HG03066 (cell line): ENCODE measurements around the gene SPTB.

Source experiments
- ATAC-seq: cut with Tn5 transposase; IDR thresholded peaks from one replicate; pipeline ENCODE4 v1.9.1; 2021; ENCODE audit warnings: low read depth; ENCODE audit not compliant: unreplicated experiment

Gene SPTB

DNA sequence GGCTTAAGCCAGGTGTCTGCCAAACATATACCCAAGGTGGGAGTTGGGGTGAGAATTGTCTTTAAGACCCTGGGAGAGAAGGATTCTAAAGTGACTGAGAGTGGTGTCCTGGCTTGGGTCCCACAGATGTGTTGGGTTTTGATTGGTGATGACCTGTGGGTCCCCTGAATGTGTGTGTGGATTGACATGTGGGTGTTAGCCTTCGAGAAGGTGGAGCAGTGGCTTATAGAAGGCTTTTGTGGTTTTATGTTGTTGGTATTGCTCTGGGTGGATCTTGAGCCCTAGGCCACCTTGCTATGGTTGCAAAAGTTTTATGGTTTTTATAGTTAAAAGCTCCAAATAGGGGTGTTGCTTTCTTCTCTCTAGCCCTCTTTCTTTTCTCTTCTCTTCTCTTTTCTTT lies 145.8 kb downstream of the SPTB start:
- ATAC-seq: no peak

DNA sequence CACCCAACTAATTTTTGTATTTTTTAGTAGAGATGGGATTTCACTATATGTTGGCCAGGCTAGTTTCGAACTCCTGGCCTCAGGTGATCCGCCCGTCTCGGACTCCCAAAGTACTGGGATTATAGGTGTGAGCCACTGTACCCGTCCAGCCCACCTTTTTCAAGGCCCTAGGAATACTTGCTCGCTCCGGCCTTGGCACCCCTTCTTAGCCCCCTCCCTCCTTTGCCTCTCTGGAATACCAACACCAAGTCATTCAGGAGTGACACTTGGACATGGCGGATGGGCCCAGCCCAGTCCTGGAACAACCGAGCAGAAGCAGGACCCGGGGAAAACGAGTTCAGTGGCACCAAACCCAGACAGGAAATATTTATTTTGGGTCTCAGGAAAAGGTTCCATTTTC lies 146.4 kb downstream of the SPTB start:
- ATAC-seq: no peak

DNA sequence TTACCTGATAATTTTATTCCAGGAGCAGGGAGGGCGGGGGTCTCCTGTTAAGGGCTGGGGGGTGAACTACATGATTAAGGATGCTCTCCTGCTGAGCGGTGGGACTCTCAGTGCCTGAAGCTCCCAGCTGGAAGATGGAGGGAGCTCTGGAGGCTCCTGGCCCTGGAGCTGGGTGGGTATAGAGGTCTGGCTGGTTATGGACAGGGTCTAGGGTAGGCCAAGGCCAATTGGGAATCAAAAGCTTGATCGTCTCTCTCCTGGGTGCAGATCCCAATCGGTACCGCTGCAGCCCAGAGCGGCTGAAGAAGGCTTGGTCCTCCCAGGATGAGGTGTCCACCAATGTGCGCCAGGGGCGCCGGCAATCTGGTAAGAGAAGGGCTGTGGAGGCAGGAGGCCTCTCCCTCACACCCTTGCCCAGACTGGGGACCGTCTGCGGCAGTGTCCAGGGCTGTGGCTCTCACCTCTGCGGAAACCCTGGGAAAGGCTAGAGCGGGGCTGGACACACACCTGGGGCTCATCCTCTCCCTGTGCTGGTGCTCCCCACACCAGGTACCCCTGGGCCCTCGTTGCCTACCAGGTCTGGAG lies 147.1 kb downstream of the SPTB start:
- ATAC-seq: no peak

DNA sequence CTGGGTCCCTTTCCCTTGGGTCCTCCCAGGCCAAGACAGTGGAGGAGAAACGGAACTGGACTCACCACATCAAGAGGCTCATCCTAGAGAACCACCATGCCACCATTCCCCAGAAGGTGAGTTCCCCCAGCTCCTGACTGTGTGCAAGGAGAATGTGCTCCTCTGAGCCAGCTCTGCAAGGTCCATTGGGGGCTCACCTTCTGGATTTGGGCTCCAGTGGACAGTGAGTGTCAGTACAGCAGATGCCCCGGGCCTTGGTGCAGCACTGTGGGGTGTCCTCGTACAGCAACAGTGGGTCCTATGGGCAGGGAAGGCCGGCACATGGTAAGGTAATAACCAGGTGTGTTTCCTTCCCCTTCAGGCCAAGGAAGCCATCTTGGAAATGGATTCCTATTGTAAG lies 147.6 kb downstream of the SPTB start:
- ATAC-seq: no peak

DNA sequence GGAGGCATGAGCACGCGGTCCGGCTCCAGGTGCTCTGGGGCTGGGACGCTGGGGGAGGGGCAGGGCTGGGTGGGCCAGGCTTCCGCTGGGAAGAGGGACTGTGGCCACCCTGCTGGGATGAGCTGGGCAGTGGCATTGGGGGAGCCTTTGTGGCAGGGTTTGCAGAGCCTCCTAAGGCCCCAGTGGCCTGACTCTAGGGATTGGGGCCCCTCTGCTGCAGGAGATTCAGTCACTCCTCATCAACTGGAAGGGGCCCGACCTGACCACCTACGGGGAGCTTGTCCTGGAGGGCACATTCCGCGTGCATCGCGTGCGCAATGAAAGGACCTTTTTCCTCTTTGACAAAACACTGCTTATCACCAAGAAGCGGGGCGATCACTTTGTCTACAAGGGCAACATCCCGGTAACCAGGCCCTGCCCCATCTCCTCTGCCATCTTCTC lies 148.5 kb downstream of the SPTB start:
- no peak for ATAC-seq

DNA sequence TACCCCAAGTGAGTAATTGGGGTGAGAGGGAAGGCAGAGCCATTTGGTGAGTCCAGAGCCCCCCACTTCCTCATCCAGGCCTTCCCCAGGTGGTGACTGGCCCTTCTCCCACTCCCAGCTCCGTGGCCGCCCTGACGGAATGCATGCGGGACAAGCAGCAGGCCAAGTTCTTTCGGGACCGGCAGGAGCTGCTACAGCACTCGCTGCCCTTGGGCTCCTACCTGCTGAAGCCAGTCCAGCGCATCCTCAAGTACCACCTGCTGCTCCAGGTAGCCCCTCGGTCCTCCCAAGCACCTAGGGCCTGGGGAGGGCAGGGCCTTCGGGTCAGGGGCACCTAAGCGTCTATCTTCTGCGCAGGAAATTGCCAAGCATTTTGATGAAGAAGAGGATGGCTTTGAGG lies 149.0 kb downstream of the SPTB start:
- no peak for ATAC-seq

DNA sequence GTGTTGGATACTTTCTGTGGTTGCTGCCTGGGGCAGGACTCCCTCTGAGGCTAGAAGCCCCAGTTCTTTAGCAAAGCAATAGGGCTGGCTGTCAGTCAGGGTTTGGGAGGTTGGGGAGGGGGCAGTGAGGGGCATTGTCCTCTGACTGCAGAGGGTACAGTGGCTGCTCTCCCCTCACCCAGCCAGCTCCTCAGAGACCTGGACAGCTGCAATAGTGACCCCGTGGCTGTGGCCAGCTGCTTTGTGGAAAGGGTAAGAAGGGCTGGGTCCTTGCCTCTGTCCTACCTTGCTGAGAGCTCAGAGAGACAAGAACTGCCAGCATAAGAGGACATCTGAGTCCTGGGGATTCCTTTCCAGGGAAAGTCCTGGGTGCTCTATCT lies 149.7 kb downstream of the SPTB start:
- ATAC-seq: no peak

DNA sequence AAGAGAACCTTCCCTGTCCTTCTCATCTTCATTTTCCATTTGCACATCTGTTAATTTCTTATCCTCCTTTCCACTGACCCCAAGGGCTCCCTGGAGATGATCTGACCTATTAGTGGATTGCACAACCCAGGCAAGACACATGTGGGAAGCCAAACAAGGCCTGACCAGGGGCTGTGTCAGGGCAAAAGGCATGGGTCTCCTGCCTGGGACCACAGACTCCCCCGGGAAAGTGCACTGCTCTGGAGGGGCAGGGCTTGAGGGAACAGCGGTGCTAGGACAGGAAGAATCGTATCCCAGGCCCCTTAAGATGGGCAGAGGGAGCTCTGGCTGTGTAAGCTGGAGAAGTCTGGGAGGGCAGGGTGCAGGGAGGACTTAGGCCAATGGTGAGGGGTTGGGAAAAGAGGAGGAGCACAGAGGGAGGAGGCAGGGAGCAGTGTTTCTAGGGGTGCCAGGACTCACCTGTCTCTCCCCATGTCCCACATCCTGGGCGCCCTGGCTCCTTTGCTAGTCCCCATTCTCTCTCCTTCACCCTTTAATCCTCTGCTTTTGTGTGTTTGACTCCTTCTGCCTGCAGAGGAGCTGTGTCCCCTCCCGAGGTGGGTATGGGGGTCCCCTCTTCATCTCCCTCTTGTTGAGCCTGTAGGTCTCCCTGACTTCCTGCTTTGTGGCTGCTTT lies 150.2 kb downstream of the SPTB start:
- no peak for ATAC-seq

DNA sequence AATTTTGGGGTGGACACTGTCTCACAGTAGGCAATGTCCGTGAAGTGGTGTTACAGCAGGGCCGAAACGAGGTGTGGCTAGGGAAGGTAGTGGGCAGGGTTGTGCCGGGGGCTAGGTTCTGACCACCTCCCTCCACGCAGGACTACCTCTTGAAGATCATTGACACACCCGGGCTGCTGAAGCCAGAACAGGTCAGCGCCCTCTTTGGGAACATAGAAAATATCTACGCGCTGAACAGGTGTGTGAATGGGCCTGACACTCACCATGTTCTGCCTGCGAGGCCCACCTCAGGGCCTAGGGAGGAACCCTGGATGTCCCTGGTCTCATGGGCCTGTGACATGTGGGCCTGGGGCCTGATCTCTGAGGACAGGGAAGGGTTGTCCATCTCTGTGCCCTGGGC lies 150.9 kb downstream of the SPTB start:
- no peak for ATAC-seq

DNA sequence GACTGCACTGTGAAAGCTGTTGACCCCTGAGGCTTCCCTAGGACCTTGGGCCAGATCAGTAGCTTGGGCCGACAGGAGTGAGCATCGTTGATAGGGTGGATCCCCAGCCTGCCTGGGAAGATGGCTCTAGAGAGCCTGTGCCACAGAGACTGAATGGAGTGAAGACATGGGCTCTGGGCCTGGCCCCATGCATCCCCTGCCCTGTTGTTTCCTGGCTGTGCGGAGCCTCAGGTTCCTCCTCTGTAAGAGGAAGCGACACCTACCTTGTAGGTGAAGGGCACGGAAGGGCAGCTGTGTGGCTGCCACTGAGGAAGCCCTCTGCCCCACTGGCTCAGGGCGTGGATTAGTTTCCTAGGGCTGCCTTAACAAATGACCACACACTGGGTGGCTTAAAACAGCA lies 151.6 kb downstream of the SPTB start:
- no peak for ATAC-seq

DNA sequence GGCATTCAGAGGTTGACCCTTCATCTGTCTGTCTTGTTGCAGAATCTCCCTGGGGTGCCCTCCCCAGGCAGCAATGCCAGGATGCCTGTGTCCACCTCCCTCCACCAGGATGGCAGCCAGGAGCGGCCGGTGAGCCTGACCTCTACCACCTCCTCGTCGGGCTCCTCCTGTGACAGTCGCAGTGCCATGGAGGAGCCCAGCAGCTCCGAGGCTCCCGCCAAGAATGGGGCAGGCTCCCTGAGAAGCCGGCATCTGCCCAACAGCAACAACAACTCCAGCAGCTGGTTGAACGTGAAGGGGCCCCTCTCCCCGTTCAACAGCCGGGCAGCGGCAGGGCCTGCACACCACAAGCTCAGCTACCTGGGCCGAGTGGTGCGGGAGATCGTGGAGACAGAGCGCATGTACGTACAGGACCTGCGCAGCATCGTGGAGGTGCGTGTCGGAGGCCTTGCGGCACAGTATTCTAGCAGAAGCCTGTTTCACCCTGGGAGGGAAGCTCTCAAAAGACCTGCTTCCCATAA lies 152.1 kb downstream of the SPTB start:
- ATAC-seq: no peak

DNA sequence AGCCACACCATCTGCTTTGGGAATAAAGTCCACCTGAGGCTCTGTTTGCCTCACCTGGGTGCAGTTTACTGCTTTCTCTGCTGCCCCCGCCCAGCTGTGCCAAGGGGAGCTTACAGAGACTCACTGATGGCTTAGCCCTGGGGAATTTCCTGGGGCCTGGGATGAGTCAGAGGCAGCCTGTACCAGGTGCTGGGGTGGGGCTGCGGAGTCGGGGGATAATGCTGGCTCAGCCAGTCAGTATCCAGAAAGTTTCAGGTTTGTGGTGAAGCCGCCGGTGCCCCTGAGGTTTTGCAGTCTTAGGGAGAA lies 153.2 kb downstream of the SPTB start:
- no peak for ATAC-seq

DNA sequence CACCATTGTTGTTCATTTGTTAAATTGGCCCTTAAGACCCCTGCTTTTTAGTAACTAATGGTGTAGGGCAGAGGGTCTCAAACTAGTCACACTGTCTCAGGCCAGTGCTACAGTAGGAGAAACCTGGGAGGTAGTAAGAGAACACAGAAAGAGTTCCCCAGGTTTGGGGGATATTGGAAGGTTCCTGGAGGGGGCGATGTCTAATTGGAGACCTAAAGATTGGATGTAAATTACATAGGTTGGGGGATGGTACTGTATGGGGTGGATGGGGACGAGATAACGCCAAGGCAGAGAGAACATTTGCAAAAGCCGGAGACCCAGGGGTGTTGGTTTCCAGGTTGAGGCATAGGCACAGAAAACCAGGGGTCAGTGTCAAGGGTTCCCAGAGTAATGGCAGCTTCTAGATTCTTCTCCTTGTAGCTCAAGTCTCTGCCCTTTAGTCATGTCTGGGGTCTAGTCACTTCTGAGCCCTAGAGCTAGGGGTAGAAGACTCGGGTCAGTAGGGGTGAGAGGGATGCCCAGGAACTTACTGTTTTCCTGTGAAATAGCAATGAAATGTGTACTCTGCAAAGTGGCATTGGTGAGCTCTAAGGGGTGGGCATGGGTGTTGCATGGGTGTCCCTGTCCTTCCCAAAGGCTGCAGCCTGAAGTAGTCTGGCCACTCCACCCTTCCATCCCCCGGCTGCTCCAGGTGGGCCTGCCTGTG lies 153.7 kb downstream of the SPTB start:
- no peak for ATAC-seq

DNA sequence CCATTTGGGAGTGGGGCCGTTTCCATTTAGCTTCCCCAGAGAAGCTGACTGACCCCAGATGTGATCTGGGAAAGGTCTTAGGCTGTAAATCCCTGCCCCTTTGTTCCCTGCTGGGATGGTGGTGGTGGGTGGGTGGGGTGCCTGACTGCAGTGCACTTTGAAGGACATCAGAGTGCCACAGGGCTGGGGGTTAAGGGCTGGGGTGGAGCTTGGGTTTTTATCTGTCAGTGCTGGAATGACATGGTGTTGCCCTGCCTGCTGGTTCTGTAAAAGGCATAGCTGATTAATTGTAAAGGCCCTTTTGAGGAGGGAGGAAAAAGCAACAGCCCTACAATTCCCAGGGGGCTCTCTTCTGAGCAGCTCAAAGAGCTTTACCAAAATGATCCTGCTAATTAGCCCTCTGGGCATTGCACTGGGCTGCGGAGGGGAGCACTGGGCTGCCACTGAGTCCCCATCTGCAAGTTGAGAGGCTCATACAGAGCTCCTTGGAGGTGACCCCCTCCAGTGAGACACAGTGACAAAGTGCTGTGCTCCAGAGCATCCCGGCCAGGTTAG lies 154.4 kb downstream of the SPTB start:
- ATAC-seq: no peak

DNA sequence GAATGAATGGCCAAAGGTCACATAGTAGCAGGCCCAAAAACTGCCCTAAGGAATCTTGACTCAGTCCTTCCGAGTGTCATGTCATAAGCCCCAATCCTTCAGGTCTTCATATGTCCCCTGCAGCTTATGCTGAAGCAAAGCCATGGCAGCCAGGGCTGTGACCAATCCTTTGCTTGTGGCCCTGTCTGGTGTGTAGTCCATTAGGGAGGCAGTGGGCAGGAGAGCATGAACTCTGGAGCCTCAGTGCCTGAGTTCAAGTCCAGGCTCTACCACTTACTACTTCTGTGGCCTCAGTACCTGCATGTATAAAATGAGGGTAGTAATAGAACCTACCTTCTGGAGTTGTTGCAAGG lies 155.2 kb downstream of the SPTB start:
- no peak for ATAC-seq

DNA sequence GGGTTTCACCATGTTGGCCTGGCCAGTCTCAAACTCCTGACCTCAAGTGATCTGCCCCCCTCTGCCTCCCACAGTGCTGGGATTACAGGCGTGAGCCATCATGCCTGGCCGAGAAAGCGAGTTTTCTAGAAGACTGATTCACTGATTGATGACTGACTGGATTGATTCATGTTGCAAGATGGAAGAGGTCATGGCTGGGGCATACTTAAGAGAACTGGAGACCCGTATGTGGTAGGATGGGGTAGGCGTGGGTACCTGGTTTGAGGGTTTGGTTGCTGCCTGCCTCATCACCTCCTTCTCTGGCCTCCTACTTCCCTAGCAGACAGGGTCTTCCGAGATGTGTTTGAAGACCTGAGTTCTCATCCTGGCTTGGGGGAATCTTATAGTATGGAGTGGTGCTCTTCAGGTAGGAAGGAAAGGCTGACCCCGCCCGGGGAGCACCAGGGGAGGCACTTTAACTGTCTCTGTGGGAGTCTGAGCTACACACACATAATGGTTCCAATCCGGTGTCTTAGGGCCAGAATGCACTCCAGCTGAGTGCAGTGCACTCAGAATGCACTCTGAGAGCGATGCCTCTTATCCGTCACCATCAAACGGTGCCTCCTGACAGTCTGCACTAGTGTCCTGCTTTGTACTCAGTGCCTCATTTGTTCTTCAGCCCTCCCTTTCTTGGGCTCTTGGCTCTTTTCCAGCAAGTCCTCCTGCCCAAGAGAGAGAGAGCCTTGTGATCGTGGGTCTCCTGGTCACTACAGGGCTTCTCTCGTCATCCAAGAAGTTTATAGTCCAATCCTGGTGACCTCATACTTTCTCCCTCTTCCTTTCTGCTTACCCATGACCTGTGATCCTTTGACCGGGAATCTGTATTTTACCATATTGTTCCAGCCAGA lies 155.8 kb downstream of the SPTB start:
- no peak for ATAC-seq

DNA sequence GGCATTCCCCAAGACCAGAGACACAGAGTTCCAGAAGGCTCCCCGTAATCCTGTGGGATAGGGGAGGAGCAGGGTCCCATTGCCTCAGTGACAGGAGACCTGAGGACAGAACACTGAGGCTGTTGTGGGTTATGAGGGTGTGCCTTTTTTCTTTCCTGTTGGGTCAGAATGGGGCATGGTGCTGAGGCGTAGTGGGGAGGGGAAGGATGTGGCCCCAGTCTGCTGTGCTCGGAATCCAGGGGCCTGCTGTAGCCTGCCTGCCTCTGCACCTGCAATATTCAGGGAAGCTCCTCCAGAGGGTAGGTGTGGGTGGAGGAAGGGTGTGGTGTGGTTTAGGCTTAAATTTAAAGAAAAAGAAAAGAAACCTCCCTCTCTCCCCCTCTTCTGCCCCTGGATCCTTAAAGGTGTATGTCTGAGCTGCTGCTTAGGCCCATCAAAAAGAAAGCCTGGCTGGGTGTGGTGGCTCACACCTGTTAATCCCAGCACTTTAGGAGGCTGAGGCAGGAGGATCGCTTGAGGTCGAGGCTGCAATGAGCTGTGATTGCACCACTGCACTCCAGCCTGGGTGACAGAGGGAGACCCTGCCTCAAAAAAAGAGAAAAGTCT lies 156.8 kb downstream of the SPTB start:
- ATAC-seq: no peak

DNA sequence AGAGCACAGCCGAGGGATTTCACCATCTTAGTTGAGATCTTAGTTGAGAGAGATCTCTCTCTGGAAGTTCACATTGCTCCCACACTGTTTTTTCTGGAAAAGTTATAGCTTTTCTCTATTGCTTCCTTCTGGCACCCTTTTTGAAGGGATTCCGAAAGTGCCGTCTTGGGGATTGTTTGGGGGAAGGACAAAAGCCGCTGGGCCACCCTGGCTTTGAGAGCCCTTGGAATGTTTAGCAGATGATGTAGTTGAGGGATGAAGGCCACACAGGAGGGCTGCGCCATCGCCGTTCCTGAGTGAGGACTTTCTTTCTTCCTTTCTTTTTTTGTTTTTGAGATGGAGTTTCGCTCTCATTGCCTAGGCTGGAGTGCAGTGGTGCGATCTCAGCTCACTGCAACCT lies 157.8 kb downstream of the SPTB start:
- no peak for ATAC-seq

DNA sequence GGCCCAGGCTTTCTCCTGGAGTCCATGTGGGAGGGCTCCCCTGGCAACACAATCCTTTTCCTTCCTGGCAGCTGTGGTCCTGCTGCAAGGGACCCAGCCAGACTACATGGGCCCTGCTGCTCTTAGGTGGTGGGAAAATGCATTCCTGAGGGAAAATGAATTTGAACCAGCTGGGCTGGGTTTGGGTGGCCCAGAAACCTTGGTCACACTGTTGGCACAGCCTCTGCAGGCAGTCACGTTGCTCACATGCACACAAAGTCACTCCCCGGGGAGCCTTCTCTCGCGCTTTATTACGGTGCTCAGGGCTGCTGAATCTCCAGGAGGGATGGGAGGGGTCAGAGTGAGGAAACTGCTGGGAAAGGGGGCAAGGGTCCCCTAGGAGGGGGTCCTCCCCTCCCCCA lies 158.3 kb downstream of the SPTB start:
- no peak for ATAC-seq

DNA sequence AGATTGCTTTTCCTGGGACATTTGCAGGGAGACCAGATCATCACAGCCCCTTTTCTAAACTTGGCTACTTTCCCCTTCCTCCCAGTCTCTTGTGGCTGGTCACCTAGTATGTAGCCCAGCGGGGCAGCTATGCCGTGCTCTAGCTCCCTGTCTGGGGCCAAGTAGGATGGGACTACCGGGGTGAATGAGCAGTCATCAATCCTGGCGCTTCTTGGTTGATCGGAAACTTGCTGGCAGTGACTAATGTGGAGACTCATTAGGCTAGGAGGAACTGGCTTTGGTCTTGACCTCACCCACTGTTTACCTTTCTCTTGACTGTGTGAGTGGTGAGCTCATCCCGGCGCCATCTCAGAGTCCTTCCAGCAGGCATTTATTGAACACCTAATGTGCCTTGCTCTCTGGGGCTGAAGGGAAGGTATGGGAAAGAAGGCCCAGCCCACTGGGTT lies 159.6 kb downstream of the SPTB start:
- ATAC-seq: no peak
